ENCODE measurements around the gene BAIAP2.

Gene BAIAP2

GRCh38 chr17:81128774-81129173, 93.8 kb downstream of the BAIAP2 start:
- DNase-seq: no peak

DNA sequence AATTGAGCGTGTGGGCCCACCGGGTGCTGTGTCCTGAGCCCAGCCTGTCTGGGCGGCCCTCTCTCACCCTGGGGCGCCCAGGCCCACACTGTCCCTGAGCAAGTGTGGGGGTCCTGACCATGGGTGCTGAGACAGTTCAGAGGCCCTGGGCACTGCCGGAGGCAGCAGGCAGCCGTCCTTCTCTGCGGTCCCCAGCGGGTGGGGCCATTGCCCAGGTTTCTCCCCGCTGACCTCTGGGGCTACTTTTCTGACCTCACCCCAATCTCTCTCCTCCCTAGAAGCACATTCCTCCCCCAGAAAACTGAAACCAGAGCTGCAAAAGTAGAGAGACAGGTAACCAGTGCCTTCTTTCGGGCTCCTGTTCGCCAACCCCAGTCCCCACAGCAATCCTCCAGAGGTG, 94.3 kb downstream of the BAIAP2 start:
- no peak for DNase-seq

- no peak for DNase-seq
These were observed 94.9 kb downstream of the BAIAP2 start for GRCh38 chr17:81129711-81130367.

- DNase-seq: no peak
These were observed 95.7 kb downstream of the BAIAP2 start for GRCh38 chr17:81130385-81131361.

- no peak for DNase-seq
These were observed 96.7 kb downstream of the BAIAP2 start for GRCh38 chr17:81131486-81132196.

- DNase-seq: no peak
These were observed 97.2 kb downstream of the BAIAP2 start for GRCh38 chr17:81132197-81132540.

- DNase-seq: no peak
These were observed 98.1 kb downstream of the BAIAP2 start for GRCh38 chr17:81132770-81133723.

DNA sequence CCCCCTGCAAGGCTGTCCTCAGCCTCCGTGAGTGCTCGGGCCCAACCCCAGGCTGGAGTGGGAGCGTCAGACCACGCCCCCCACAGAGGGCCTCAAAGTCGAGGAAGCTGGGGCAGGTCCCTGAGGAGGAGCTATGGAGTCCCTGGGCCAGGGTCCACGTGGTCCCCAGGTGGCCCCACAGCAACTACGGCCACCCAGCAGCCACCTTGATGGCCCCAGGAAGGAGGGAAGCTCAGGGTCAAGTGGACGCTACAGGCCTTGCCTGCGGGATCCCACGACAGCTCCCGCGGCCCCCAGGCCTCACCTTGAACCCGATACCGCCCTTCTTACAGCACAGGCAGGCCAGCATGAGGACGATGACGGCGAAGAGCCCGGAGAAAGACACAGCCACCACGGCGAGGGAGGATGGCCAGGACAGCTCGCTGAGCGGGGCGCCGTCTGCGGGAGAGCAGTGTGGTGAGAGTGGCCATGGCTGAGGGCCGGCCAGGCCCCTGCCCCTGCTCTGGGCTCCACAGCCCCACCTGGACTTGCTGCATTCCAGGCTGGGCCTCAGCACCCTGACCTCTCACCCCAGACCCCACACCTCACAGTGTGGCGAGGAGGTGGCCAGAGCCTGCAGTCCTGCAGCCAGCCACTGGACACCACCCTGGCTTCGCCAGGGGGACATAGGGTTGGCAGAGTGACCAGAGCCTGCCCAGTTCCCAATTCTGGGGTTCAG, 99.3 kb downstream of the BAIAP2 start:
- no peak for DNase-seq

DNA sequence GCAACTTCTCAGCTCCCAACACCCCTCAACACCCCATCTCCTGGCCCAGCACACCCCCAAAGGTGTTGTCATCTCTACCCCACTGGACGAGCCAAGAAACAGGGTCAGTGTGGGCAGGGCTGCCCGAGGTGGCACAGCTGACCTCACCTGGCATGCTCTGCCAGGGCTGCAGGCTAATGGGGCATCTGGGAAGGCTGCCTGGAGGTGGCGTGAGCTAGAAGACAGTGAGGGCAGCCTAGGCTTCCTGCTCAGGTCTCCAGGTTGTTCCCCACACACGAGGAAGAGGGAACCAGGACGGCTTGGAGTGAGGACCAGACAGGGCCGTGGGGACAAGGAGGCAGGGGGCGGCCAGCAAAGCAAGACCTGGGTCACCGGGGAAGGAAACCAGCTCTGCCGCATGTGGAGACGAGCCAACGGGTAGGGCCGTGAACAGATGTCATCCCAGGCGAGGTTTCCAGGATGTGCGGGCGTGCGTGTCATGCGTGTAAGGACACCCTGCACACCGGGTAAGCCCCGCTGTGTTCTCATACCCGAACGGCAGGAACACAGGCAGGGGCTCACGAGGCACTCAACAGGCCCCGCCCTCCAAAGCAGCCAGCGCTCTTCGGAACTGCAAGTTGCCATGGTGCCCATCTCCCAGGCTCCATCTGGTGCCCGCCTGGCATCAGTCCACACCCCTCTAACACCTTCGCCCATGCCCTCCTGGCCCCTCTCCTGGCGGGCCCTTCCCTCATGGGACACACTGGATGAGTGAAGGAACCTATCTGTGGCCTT, 100.7 kb downstream of the BAIAP2 start:
- DNase-seq: peak; percentile 79

- DNase-seq: no peak
These were observed 101.4 kb downstream of the BAIAP2 start for GRCh38 chr17:81136366-81136765.

DNA sequence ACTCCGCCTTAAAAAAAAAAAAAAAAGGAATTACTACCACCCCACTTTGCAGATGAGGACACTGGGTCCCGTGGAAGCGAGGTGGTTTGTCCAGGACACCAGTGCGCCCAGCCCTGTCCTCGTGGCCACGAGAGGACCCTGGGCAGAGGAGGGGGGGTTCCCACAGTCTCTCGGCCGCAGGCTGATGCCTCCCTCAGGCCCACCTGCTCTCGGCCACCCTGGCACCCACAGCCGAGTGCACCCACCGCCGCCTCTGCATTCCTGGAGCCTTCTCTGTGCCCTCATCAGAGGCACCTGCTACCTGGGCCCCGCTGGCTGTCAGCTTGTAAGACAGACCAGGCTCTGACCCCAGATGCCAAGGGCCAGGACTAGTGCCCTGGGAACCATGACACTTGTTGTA, 102.3 kb downstream of the BAIAP2 start:
- no peak for DNase-seq

GRCh38 chr17:81138083-81138482, 103.1 kb downstream of the BAIAP2 start:
- no peak for DNase-seq

DNA sequence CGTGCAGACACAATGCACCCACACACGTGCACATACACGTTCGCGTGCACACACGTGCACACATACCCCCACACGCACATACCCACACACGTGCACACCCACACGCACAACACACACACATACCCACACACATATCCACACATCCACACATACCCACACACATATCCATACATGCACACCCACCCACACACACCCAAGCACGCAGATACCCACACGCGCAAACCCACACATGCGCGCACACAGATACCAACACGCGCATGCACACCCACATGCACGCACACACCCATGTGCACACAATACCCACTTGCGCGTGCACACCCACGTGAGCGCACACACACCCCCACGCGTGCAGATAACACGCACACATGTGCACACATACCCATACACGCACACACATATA, 103.5 kb downstream of the BAIAP2 start:
- no peak for DNase-seq

DNA sequence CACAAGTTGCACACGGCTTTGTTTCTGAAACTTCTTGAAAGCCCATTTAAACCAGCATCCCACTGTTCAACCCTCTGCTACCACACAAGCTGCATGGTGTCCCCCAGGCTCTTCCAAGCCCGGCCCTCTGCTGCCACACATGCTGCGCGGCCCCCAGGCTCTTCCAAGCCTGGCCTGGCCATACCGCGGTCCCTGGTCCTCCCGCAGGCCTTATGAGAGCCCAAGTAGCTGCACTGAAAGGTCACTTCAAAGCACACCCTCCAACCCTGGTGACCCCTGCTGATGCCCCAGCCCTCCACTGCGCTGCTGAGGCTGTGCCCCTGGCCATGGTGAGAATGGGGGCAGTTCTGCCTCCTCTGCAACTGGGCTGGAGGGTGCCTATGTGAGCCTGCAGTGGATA, 104.5 kb downstream of the BAIAP2 start:
- DNase-seq: no peak

- DNase-seq: no peak
These were observed 105.1 kb downstream of the BAIAP2 start for GRCh38 chr17:81140018-81140417.

GRCh38 chr17:81140695-81141094, 105.7 kb downstream of the BAIAP2 start:
- no peak for DNase-seq

DNA sequence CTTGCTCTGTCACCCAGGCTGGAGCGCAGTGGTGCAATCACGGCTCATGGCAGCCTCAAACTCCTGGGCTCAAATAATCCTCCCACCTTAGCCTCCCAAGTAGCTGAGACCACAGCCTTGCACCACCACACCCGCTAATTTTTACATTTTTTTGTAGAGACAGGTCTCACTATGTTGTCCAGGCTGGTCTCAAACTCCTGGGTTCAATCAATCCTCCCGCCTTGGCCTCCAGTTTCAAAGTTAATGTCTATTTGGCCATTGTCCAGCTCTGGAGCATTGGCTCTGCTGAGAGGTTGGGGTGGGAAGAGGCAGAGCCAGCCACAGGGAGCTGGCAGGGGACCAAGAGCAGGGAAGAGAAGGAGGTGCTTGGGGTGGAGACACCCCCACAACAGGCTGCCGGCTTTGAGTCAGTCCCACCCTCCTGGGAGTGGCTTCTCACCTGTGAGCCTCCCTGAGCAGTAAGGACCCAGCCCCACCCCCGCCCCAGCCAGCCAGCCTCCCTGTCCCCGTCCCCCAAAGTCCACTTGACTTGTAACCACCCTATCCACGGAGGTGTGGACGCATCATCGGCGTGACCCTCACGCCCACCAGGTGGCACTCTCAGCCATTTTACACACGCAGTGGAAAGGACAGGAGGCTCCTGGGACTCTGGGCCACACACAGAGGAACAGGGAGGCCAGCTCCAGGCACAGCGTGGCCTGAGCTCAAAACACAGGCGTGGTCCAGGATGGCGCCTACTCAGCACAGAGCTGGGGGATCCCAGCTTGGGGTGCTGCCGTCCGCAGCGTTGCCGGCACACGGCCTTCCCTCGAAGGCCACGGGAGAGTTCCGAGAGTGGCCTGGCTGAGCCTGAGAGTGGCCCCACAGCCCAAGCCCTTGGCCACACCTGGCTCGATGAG, 107.6 kb downstream of the BAIAP2 start:
- DNase-seq: peak; percentile 73

DNA sequence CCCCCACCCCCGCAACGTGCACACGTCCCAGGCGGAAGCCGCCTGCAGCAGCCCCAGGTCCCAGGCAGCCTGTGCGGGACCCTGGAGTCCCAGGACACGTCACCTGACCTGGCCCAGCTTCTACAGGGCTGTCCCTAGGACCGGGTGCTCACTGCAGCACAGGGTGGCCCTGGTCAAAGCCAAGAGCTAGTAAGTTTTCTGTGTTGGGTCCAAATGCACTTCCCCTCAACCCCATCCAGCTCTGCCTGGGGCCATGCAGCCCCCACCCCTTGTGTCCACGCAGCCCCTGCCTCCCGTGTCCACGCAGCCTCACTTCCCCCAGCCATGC, 108.2 kb downstream of the BAIAP2 start:
- no peak for DNase-seq

- no peak for DNase-seq
These were observed 108.9 kb downstream of the BAIAP2 start for GRCh38 chr17:81143717-81144422.

Data from NCI-H1092 treated with DMSO at 0.1 percent for 48 hours (cell line).